Body of pancreas (tissue), 4 donors: ENCODE data around the gene SYNE2. TPM values are rescaled to one million over a fixed set of nuclear protein-coding genes. Genes with fewer than 3 reads are reported as not detected.

Experiments
- ATAC-seq: fragments of 150-250 bp; one replicate; pipeline ENCODE4 v1.9.1; 2016
- DNase-seq, 4 donors: peaks; one replicate each; pipeline ENCODE4 v3.0.0-alpha.2; 2019
- H3K27ac ChIP-seq, 4 donors: fragments of 200-600 bp; sonication (generic); 1 replicate in 3 of 4; 2 replicates in 1 of 4; pipeline versions ENCODE4 v1.5.1 to v1.6.1; 2016 to 2019; ENCODE audit warnings: mild to moderate bottlenecking in 1 of 4, mixed read lengths in 1 of 4, moderate library complexity in 1 of 4
- H3K27me3 ChIP-seq, 2 donors: fragments of 200-600 bp; sonication (generic); one replicate each; pipeline ENCODE4 v1.6.0; 2016; ENCODE audit warnings: mild to moderate bottlenecking in 1 of 2
- H3K36me3 ChIP-seq, 2 donors: fragments of 200-600 bp; sonication (generic); replicated peaks in 1 of 2; 2 replicates each; pipeline ENCODE4 v1.5.1; 2016; ENCODE audit warnings: low read depth in 2 of 2; ENCODE audit not compliant: insufficient read depth in 1 of 2
- H3K4me1 ChIP-seq: fragments of 200-600 bp; sonication (generic); one replicate; pipeline ENCODE4 v1.6.0; 2016
- H3K4me3 ChIP-seq, 2 donors: fragments of 200-600 bp; sonication (generic); 1 replicate in 1 of 2; 2 replicates in 1 of 2; pipeline ENCODE4 v1.5.1; 2016 to 2019
- H3K9me3 ChIP-seq, 3 donors: fragments of 200-600 bp; sonication (generic); 1 replicate in 2 of 3; 2 replicates in 1 of 3; pipeline ENCODE4 v1.5.1; 2016
- POLR2A ChIP-seq, 3 donors: fragments of 450-650 bp; IDR thresholded peaks; one replicate each; pipeline ENCODE4 v1.6.1; 2016; ENCODE audit warnings: antibody characterized with exemption in 3 of 3, mild to moderate bottlenecking in 2 of 3
- WGBS, 2 donors: methylation state at CpG; one replicate each; pipeline ENCODE4 v1.1.5; 2017; 5-methylcytosine and 5-hydroxymethylcytosine counted together
- intact Hi-C: fragments of 100-400 bp; cut with DNase I; formaldehyde crosslinking; loops from one replicate; pipeline ENCODE4 v1.15.1; 2023
- total RNA-seq, 2 donors: library from RNA; depleted of rRNA; stranded (reverse); fragments of >200 nt; gene quantifications; one replicate each; pipeline ENCODE4 v1.1.0, GENCODE V29; 2016
- TF ChIP-seq, protein P1 (sequence below), 7 experiments: fragments of 450-650 bp in 4 of 7; fragments of 200-600 bp in 3 of 7; sonication (generic) in 3 of 7; IDR thresholded peaks; one replicate each; pipeline ENCODE4 v1.5.1; 2016 to 2019; ENCODE audit warnings: antibody characterized with exemption in 7 of 7

Gene SYNE2
- total RNA-seq, 2 donors from 2014 or later, result 163 to 240 TPM

DNA sequence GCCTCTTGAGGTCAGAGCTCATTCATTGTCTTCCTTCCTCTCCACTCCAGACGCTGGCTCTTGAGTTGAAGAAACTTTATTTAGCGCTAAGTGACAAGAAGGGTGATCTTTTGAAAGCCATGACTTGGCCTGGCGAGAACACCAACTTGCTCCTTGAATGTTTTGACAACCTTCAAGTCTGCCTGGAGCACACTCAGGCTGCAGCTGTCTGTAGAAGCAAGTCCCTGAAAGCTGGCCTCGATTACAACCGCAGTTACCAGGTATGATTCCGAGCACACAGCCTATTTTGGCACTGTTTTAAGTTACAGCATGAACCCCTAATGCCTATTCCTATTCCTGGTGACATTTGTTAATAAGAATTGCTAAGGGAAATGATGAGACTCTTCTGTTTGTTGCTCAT is 273.7 kb downstream of the SYNE2 start:
- WGBS, 2 donors, result 96 to 98% methylated on average over 6 of the region's 6 CpGs
- ATAC-seq (no peak), DNase-seq (no peak)
- H3K27ac ChIP-seq, result no peak overlapping the region
- H3K4me1 ChIP-seq, result peaks cover 7% of the 10 kb centered on the region
- no peaks in the 10 kb centered on the region for H3K9me3 ChIP-seq
- intact Hi-C loops, result no loop called here
- no peak overlapping the region for H3K4me3 ChIP-seq
- TF ChIP-seq, protein P1, sequence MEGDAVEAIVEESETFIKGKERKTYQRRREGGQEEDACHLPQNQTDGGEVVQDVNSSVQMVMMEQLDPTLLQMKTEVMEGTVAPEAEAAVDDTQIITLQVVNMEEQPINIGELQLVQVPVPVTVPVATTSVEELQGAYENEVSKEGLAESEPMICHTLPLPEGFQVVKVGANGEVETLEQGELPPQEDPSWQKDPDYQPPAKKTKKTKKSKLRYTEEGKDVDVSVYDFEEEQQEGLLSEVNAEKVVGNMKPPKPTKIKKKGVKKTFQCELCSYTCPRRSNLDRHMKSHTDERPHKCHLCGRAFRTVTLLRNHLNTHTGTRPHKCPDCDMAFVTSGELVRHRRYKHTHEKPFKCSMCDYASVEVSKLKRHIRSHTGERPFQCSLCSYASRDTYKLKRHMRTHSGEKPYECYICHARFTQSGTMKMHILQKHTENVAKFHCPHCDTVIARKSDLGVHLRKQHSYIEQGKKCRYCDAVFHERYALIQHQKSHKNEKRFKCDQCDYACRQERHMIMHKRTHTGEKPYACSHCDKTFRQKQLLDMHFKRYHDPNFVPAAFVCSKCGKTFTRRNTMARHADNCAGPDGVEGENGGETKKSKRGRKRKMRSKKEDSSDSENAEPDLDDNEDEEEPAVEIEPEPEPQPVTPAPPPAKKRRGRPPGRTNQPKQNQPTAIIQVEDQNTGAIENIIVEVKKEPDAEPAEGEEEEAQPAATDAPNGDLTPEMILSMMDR (IDR thresholded peaks at IDR 0.05), result no peak
- TF ChIP-seq POLR2A (IDR thresholded peaks at IDR 0.05), result no peak
- no peaks in the 10 kb centered on the region for H3K27me3 ChIP-seq
- H3K36me3 ChIP-seq, result peaks cover 10 to 40% of the 10 kb centered on the region in 2 donors

DNA sequence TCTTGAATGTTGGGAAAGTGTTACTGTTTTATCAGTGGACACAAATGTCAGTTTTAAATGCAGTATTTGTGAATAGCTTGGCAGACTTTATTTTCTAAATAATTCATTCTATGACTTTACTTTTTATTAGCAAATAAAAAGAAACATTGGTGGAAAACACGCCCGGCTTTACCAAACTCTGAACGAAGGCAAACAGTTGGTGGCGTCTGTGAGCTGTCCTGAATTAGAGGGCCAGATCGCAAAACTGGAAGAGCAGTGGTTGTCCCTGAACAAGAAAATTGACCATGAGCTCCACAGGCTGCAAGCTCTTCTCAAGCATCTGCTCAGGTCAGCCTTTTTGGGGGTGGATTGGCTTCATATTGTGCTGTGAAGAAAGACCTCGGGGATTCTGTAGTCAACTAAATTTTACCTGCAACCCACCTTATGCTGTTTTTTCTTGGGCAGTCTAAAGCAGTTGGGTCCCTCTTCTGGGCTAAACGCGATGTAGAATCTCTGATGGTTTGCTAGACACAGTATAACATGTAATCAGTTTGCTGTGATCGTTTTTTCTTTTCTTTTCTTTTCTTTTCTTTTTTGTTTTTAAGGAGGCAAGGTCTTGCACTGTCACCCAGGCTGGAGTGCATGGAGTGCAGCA is 285.0 kb downstream of the SYNE2 start:
- TF ChIP-seq, protein P1 (IDR thresholded peaks at IDR 0.05), result peak; percentile 10 to 66 (median 44)
- TF ChIP-seq POLR2A (IDR thresholded peaks at IDR 0.05), result no peak
- Histone ChIP-seq H3K27ac (no peak overlapping the region), H3K36me3 (peaks cover 14 to 32% of the 10 kb centered on the region in 2 donors), H3K4me1 (no peaks in the 10 kb centered on the region), H3K27me3 (no peaks in the 10 kb centered on the region), H3K4me3 (no peak overlapping the region), H3K9me3 (no peaks in the 10 kb centered on the region)
- intact Hi-C loops, result loop anchor here (5.0 kb wide), 1 partner anchor 160 kb away; no protein-coding TSS in a partner anchor
- DNase-seq (peak; percentile 27 to 60 (median 48)), ATAC-seq (no peak)
- 59% methylated on average over 9 of the region's 9 CpGs for WGBS, 2 donors

DNA sequence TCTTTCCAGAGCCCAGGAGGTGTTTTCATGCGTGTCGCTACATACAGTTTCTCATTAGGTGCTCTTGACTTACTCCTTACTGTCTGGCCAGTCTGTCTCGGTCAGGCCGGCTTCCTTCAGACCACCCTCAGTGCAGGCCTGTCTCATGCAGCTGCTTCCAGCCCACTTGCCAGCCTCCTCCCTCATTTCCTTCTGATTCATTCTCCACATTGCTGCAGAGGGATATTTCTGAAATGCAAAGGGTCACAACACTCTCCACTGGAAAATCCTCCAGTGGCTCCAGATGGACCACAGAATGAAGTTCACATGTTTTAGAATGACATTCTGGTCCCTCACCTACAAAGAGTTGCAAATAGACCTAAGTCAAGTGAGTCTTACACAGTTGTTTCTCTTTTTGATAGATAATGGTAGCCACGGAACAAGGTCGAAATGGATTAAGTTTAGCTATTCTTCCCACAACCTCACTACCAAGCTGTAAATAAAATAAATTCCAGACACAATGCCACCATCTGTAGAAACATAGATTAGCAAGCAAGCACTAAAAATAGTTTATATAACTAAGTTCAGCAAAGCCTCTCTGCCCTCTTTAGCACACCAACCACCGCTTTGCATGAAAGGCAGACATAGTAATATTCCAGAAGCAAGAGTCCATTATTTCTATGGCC is 294.5 kb downstream of the SYNE2 start:
- DNase-seq (no peak), ATAC-seq (no peak)
- Histone ChIP-seq H3K9me3 (no peaks in the 10 kb centered on the region), H3K36me3 (peaks cover 4 to 17% of the 10 kb centered on the region in 2 donors), H3K27me3 (no peaks in the 10 kb centered on the region), H3K4me1 (no peaks in the 10 kb centered on the region), H3K4me3 (no peak overlapping the region), H3K27ac (no peak overlapping the region)
- TF ChIP-seq POLR2A (IDR thresholded peaks at IDR 0.05), result no peak
- TF ChIP-seq, protein P1 (IDR thresholded peaks at IDR 0.05), result no peak
- intact Hi-C loops, result no loop called here
- WGBS, 2 donors, result 93 to 94% methylated on average over 7 of the region's 7 CpGs

DNA sequence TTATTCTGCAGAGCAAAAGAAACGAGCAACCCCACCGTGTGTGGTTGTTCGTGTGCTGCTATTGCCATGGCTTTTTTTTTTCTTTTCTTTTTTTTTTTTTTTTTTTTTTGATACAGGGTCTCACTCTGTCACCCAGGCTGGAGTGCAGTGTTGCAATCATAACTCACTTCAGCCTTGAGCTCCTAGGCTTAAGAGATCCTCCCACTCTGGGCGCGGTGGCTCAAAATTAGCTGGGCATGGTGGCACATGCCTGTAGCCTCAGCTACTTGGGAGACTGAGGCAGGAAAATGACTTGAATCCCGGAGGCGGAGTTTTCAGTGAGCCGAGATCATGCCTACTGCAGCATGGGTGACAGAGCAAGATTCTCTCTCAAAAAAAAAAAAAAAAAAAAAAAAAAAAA is 297.1 kb downstream of the SYNE2 start:
- Histone ChIP-seq H3K4me1 (no peaks in the 10 kb centered on the region), H3K36me3 (peaks cover 5 to 24% of the 10 kb centered on the region in 2 donors), H3K27me3 (no peaks in the 10 kb centered on the region), H3K27ac (no peak overlapping the region), H3K4me3 (no peak overlapping the region), H3K9me3 (no peaks in the 10 kb centered on the region)
- ATAC-seq (no peak), DNase-seq (no peak)
- TF ChIP-seq POLR2A (IDR thresholded peaks at IDR 0.05), result no peak
- TF ChIP-seq, protein P1 (IDR thresholded peaks at IDR 0.05), result no peak
- intact Hi-C loops, result no loop called here
- WGBS, 2 donors, result 90 to 91% methylated on average over 8 of the region's 8 CpGs
